D721Med (cell line): ENCODE measurements around the gene NSMCE1.

Source experiments
- DNase-seq: peaks from one replicate; pipeline ENCODE4 v3.0.0; 2011; ENCODE audit warnings: low spot score; ENCODE audit not compliant: insufficient read length
- FAIRE-seq: peaks from 2 replicates; lab custom pipeline; 2011; peaks lifted over from hg19 to GRCh38; lab: Jason Lieb, UNC
- CTCF ChIP-seq: IDR thresholded peaks from 2 replicates; pipeline ENCODE4 v1.5.1; 2012; ENCODE audit warnings: mild to moderate bottlenecking, control low read depth; ENCODE audit not compliant: insufficient read depth; ENCODE audit errors: missing control alignments

NSMCE1 gene

GRCh38 chr16:27308792-27309191 lies 40.2 kb upstream of the NSMCE1 start:
- FAIRE-seq = no peak
- DNase-seq = no peak
- no peak for TF ChIP-seq CTCF

- DNase-seq (no peak), FAIRE-seq (no peak)
- TF ChIP-seq CTCF = no peak
These were observed 37.4 kb upstream of the NSMCE1 start for GRCh38 chr16:27305839-27306442.

GRCh38 chr16:27304881-27305745 lies 36.5 kb upstream of the NSMCE1 start:
- FAIRE-seq (no peak), DNase-seq (no peak)
- TF ChIP-seq CTCF = no peak

GRCh38 chr16:27304102-27304501 lies 35.5 kb upstream of the NSMCE1 start:
- FAIRE-seq (no peak), DNase-seq (no peak)
- no peak for TF ChIP-seq CTCF

- no peak for TF ChIP-seq CTCF
- no peak for FAIRE-seq
These were observed 34.9 kb upstream of the NSMCE1 start for GRCh38 chr16:27303256-27304100.

GRCh38 chr16:27302126-27302525 lies 33.6 kb upstream of the NSMCE1 start:
- no peak for TF ChIP-seq CTCF
- FAIRE-seq = no peak

More at GRCh38 chr16:27303256-27304100, 34.9 kb upstream of the NSMCE1 start:
- DNase-seq = no peak

More at GRCh38 chr16:27302126-27302525, 33.6 kb upstream of the NSMCE1 start:
- no peak for DNase-seq
